ENCODE measurements around the gene CCL3.
"Not testable (repeated sequence)": the region's sequence is repeated elsewhere in the genome, so short reads cannot be mapped to it uniquely, and the experiment has no call there.

Gene CCL3

GRCh38 chr17:36083691-36084090, 6.3 kb downstream of the CCL3 start:
- DNase-seq, result not testable (repeated sequence)

DNA sequence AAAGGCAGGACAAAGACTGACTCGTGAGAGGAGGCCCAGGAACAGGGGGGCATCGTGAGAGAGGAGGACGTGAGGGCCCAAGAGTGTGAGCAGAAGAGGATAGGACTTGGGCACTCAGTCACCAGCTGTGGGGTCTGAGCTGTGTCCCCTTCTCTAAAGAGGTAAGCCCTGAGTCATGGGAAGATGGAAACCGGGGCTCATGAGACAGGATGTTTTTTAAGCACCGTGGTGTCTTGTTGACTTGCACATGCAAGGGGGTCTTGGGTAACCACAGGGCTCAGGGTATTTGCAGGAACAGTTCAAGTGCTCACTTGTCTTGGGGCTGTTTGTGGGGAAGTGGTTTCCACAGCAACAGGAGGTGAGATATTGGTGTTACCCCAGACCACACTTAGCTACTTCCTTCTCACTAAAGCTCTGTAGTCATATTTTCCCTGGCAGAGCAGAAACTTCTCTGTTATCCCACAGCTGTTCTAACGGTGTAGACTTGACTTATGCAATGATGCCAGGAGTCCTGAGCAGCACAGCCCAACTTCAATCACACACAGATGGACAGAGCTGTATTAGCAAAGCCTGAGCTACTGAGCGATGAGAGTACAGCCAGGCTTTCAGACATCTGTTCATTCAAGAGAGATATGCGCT, 7.3 kb downstream of the CCL3 start:
- DNase-seq, result not testable (repeated sequence)

GRCh38 chr17:36081681-36082471, 8.1 kb downstream of the CCL3 start:
- not testable (repeated sequence) for DNase-seq

DNA sequence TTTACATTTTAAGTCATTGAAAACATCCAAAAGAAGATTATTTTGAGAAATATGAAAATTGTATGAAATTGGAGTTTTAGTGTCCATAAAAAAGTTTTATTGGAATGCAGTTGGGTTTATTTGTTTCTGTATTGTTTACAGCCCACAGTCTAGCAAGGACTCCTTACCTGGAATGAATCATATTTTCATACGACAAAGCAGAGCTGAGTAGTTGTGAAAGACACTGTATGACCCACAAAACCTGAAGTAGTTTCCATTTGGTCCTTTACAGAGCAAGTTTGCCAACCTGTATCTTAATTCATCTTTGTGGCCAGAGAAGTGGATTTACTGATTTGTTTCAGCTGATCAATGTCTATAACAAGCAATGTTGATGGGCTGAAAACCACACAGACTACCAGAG, 15.6 kb downstream of the CCL3 start:
- no peak for DNase-seq

- no peak for DNase-seq
Observed at GRCh38 chr17:36072431-36073121, 17.4 kb downstream of the CCL3 start.

- no peak for DNase-seq
Observed at GRCh38 chr17:36071751-36072150, 18.2 kb downstream of the CCL3 start.

DNA sequence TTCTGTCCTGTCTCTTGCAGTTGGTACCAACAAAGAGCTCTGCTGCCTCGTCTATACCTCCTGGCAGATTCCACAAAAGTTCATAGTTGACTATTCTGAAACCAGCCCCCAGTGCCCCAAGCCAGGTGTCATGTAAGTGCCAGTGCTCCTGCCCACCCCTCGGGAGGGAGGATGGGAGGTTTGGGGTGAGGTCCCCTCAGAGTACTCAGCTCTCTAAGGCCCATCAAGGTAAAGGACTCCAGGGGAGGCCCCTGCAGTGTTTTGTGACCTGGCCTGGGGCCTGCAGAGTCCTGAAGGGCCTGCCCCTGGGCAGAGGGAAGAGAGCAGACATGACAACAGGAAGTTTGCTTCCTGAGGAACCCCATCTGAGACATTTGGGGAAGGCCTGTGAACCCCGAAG, 19.5 kb downstream of the CCL3 start:
- DNase-seq, result no peak

GRCh38 chr17:36069136-36069535, 20.8 kb downstream of the CCL3 start:
- DNase-seq, result no peak

- no peak for DNase-seq
Observed at GRCh38 chr17:36068524-36068923, 21.4 kb downstream of the CCL3 start.

DNA sequence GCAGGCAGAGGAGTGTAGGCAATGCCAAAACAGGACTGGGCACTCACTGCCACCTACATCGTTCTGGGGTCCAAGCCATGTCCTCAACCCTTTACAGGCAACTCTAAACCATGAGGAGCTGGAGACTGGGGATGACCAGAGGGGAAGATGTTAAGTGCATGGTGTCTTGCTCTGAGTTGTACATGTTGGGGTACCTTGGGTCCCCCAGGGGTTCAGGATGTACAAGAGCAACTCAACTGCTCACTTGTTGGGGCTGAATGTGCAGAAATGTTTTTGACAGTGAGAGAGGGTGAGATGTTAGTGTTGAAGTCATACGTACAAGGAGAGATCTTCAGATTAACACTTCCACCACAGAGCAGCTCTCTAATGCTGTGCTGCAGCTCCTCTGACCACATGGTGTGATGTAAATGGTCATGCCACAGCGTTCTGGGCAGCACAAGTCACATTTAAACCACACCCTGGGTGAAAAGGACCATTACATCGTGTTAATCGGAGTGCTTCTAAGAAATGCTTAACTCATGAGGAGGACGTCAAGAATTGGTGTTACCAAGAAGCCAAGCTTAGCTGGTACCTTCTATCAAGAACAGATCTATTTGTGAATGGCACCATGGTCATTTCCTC, 23.5 kb downstream of the CCL3 start:
- no peak for DNase-seq

- DNase-seq, result no peak
Observed at GRCh38 chr17:36063786-36064541, 26.0 kb downstream of the CCL3 start, which contains the start of gene CCL18. TSS of gene CCL18 (plus strand) at chr17:36064272. CDS start at chr17:36064343, 71 bp downstream.

DNA sequence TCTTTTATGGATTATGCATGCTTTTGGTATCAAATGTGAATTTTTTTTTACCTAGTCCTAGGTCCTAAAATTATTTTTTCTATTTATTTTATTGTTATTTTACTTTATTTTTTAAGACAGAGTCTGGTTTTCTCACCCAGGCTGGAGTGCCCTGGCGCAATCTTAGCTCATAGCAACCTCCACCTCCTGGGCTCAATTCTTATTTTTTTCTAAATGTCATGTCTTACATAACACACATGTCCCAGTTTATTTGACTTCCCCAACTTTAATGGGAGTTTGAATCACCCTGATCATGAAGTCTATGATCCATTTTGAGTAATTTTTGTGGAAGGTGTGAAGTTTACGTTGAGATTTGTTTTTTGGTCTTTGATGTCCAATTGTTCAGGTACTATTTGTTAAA, 29.1 kb downstream of the CCL3 start:
- DNase-seq, result no peak

GRCh38 chr17:36059406-36059805, 30.5 kb downstream of the CCL3 start:
- DNase-seq, result no peak

GRCh38 chr17:36057911-36058310, 32.0 kb downstream of the CCL3 start:
- no peak for DNase-seq

DNA sequence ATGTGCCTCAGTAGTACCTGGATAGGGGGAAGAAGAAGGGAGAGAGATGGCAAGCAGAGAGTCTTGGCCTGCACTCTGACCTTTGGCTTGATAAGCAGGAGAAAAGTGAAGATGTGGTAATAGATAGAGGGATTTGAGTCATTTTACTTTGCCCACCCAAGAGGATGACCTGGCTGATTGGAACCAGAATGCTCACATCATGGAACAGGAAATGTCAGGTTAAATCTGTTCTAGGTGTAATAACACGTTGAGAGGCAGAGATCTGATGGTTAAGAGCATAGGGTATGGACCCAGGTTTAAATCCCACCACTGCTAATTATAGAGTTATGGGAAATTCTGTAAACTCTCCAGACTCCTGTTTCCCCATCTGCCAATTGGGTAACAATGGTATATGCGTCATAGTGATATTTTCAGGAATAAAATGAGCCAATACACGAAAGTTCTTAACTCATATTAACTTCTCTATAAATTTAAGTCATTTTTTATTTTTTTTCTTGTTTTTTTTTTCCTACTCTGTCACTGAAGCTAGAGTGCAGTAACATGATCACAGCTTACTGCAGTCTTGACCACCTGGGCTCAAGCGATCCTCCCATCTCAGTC, 33.9 kb downstream of the CCL3 start:
- no peak for DNase-seq

GRCh38 chr17:36055171-36055570, 34.8 kb downstream of the CCL3 start:
- DNase-seq, result no peak

DNA sequence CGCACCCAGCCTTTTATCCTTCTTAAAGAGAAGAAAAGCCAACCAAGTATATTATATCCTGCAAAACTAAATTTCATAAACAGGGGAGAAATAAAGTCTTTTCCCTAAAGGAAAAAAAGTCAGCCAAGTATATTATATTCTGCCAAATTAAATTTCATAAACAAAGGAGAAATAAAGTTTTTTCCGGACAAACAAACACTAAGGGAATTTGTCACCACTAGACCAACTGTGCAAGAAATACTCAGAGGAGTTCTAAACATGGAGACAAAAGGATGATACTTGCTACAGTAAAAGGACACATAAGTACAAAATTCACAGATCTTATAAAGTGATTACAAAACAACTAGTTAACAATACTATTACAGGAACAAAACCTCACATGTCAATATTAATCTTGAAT, 40.3 kb downstream of the CCL3 start:
- DNase-seq, result no peak

- DNase-seq, result no peak
Observed at GRCh38 chr17:36048066-36048465, 41.9 kb downstream of the CCL3 start.

All from NCI-H2029 treated with DMSO at 0.1 percent for 48 hours (cell line).